Measurements from ENCODE around the gene SLC30A1.

The SLC30A1 gene

GRCh38 chr1:211613108-211613947 lies 34.4 kb upstream of the SLC30A1 start:
- TF ChIP-seq CTCF (IDR thresholded peaks at IDR 0.05; ENCODE audit: insufficient read depth, missing control alignments), result no peak
- DNase-seq (ENCODE audit: insufficient read length, low spot score), result no peak
- no peak for FAIRE-seq

- TF ChIP-seq CTCF (IDR thresholded peaks at IDR 0.05; ENCODE audit: insufficient read depth, missing control alignments), result no peak
- DNase-seq (ENCODE audit: insufficient read length, low spot score) (no peak), FAIRE-seq (no peak)
Measured at GRCh38 chr1:211612786-211613107, 33.8 kb upstream of the SLC30A1 start.

- DNase-seq (ENCODE audit: insufficient read length, low spot score) (no peak), FAIRE-seq (no peak)
- no peak for TF ChIP-seq CTCF (IDR thresholded peaks at IDR 0.05; ENCODE audit: insufficient read depth, missing control alignments)
Measured at GRCh38 chr1:211611818-211612217, 32.9 kb upstream of the SLC30A1 start.

- DNase-seq (ENCODE audit: insufficient read length, low spot score) (no peak), FAIRE-seq (no peak)
- no peak for TF ChIP-seq CTCF (IDR thresholded peaks at IDR 0.05; ENCODE audit: insufficient read depth, missing control alignments)
Measured at GRCh38 chr1:211610779-211611556, 32.0 kb upstream of the SLC30A1 start.

GRCh38 chr1:211609120-211610024 lies 30.4 kb upstream of the SLC30A1 start:
- no peak for FAIRE-seq

More at GRCh38 chr1:211609120-211610024, 30.4 kb upstream of the SLC30A1 start:
- TF ChIP-seq CTCF (IDR thresholded peaks at IDR 0.05; ENCODE audit: insufficient read depth, missing control alignments), result no peak
- DNase-seq (ENCODE audit: insufficient read length, low spot score), result no peak
